Astrocyte (in vitro differentiated cells and primary cell): ENCODE measurements around the gene ISG15. TPM values are rescaled to one million over a fixed set of nuclear protein-coding genes. Genes with fewer than 3 reads are reported as not detected.

Source experiments
- DNase-seq: peaks from one replicate; pipeline ENCODE4 v3.0.0-alpha.2; 2010; ENCODE audit warnings: low read depth
- FAIRE-seq: peaks from 2 replicates; lab custom pipeline; 2011; peaks lifted over from hg19 to GRCh38; lab: Jason Lieb, UNC
- H2AFZ ChIP-seq: 2 replicates; pipeline ENCODE4 v1.6.0; 2012; ENCODE audit warnings: low read depth, low read length, inconsistent platforms
- H3K27ac ChIP-seq: 2 replicates; pipeline ENCODE4 v1.5.1; 2011; ENCODE audit warnings: low read depth, low read length, inconsistent platforms
- H3K27me3 ChIP-seq: 2 replicates; pipeline ENCODE4 v1.6.0; 2011; ENCODE audit warnings: low read length, inconsistent platforms; ENCODE audit not compliant: insufficient read depth
- H3K36me3 ChIP-seq: 2 replicates; pipeline ENCODE4 v1.5.1; 2011; ENCODE audit warnings: low read length, inconsistent platforms; ENCODE audit not compliant: insufficient read depth
- H3K4me1 ChIP-seq: 2 replicates; pipeline ENCODE4 v1.5.1; 2011; ENCODE audit warnings: low read length, inconsistent platforms; ENCODE audit not compliant: insufficient read depth
- H3K4me2 ChIP-seq: 2 replicates; pipeline ENCODE4 v1.6.0; 2012; ENCODE audit warnings: low read length, inconsistent platforms
- H3K4me3 ChIP-seq: 2 replicates; pipeline ENCODE4 v1.5.1; 2011; ENCODE audit warnings: low read depth, mild to moderate bottlenecking, low read length, inconsistent platforms; ENCODE audit not compliant: insufficient read depth
- H3K79me2 ChIP-seq: 2 replicates; pipeline ENCODE4 v1.6.0; 2012; ENCODE audit warnings: mild to moderate bottlenecking, low read length, inconsistent platforms; ENCODE audit not compliant: insufficient read depth
- H3K9ac ChIP-seq: 2 replicates; pipeline ENCODE4 v1.6.0; 2012; ENCODE audit warnings: mild to moderate bottlenecking, low read length, inconsistent platforms
- H3K9me3 ChIP-seq: 2 replicates; pipeline ENCODE4 v1.5.1; 2012; ENCODE audit warnings: low read depth, mild to moderate bottlenecking, low read length, inconsistent platforms; ENCODE audit not compliant: insufficient read depth
- H4K20me1 ChIP-seq: 2 replicates; pipeline ENCODE4 v1.6.0; 2012; ENCODE audit warnings: low read length, inconsistent platforms; ENCODE audit not compliant: insufficient read depth
- H3K27ac Mint-ChIP-seq: one replicate; pipeline ENCODE4 v1.8.0; 2021; ENCODE audit warnings: mild to moderate bottlenecking, mixed read lengths; ENCODE audit not compliant: unreplicated experiment
- H3K27me3 Mint-ChIP-seq: one replicate; pipeline ENCODE4 v1.8.0; 2021; ENCODE audit warnings: low read depth, mixed read lengths; ENCODE audit not compliant: unreplicated experiment
- H3K36me3 Mint-ChIP-seq: one replicate; pipeline ENCODE4 v1.8.0; 2021; ENCODE audit warnings: low read depth, mixed read lengths; ENCODE audit not compliant: unreplicated experiment
- H3K4me1 Mint-ChIP-seq: one replicate; pipeline ENCODE4 v1.8.0; 2021; ENCODE audit warnings: low read depth, mixed read lengths; ENCODE audit not compliant: unreplicated experiment
- H3K4me3 Mint-ChIP-seq: one replicate; pipeline ENCODE4 v1.8.0; 2021; ENCODE audit warnings: mild to moderate bottlenecking, moderate library complexity, mixed read lengths; ENCODE audit not compliant: unreplicated experiment
- H3K9me3 Mint-ChIP-seq: one replicate; pipeline ENCODE4 v1.8.0; 2021; ENCODE audit warnings: mild to moderate bottlenecking, mixed read lengths; ENCODE audit not compliant: unreplicated experiment
- CTCF ChIP-seq: IDR thresholded peaks from 2 replicates; pipeline ENCODE4 v1.5.1; 2011; ENCODE audit warnings: low read depth, mild to moderate bottlenecking, inconsistent platforms, low read length, moderate library complexity; ENCODE audit not compliant: insufficient read depth
- EZH2 ChIP-seq: IDR thresholded peaks from 2 replicates; pipeline ENCODE4 v1.6.1; 2012; ENCODE audit warnings: mild to moderate bottlenecking, low read length, inconsistent platforms; ENCODE audit not compliant: insufficient read depth
- total RNA-seq: library from RNA; stranded (reverse); gene quantifications from 2 replicates; pipeline ENCODE4 v1.2.1, GENCODE V29; 2021

The ISG15 gene
- total RNA-seq, 1 donor from 2014 or later, result 1,830 TPM

- Histone ChIP-seq H3K36me3 (no peaks in the 10 kb centered on the region), H3K4me1 (no peaks in the 10 kb centered on the region), H3K4me3 (no peak overlapping the region), H3K27ac (no peak overlapping the region), H3K4me2 (no peak overlapping the region), H3K9ac (no peak overlapping the region), H3K79me2 (no peaks in the 10 kb centered on the region), H3K27me3 (peaks cover 4% of the 10 kb centered on the region), H4K20me1 (no peaks in the 10 kb centered on the region), H2AFZ (no peak overlapping the region), H3K9me3 (no peaks in the 10 kb centered on the region)
- no peaks in the 10 kb centered on the region for H3K9me3 Mint-ChIP-seq
- H3K27me3 Mint-ChIP-seq, result peaks cover 36% of the 10 kb centered on the region
- FAIRE-seq, result no peak
- no peak overlapping the region for H3K4me3 Mint-ChIP-seq
- H3K36me3 Mint-ChIP-seq, result peaks cover 5% of the 10 kb centered on the region
- DNase-seq, result no peak
- H3K4me1 Mint-ChIP-seq, result no peaks in the 10 kb centered on the region
- H3K27ac Mint-ChIP-seq, result no peak overlapping the region
- TF ChIP-seq EZH2 (no peak), CTCF (no peak)
Measured at GRCh38 chr1:978835-979743, 34.2 kb upstream of the ISG15 start.

- no peak overlapping the region for H2AFZ ChIP-seq
- H3K27ac Mint-ChIP-seq, result no peak overlapping the region
- peaks cover 35% of the 10 kb centered on the region for H3K27me3 Mint-ChIP-seq
- peaks cover 5% of the 10 kb centered on the region for H3K36me3 Mint-ChIP-seq
- H3K27ac ChIP-seq, result no peak overlapping the region
- no peaks in the 10 kb centered on the region for H3K4me1 ChIP-seq
- no peaks in the 10 kb centered on the region for H3K4me1 Mint-ChIP-seq
- no peaks in the 10 kb centered on the region for H3K36me3 ChIP-seq
- DNase-seq, result no peak
- no peak for TF ChIP-seq EZH2
- no peak for TF ChIP-seq CTCF
- H3K4me2 ChIP-seq, result no peak overlapping the region
- no peaks in the 10 kb centered on the region for H3K9me3 ChIP-seq
- H3K9me3 Mint-ChIP-seq, result no peaks in the 10 kb centered on the region
- no peak overlapping the region for H3K4me3 Mint-ChIP-seq
- H3K27me3 ChIP-seq, result peaks cover 4% of the 10 kb centered on the region
- H4K20me1 ChIP-seq, result no peaks in the 10 kb centered on the region
- FAIRE-seq, result no peak
- H3K9ac ChIP-seq, result no peak overlapping the region
- no peak overlapping the region for H3K4me3 ChIP-seq
- H3K79me2 ChIP-seq, result no peaks in the 10 kb centered on the region
Measured at GRCh38 chr1:979744-980072, 33.6 kb upstream of the ISG15 start.

- TF ChIP-seq CTCF, result no peak
- no peak for TF ChIP-seq EZH2
- DNase-seq (no peak), FAIRE-seq (no peak)
- Mint-ChIP-seq H3K27ac (no peak overlapping the region), H3K4me3 (no peak overlapping the region), H3K4me1 (no peaks in the 10 kb centered on the region), H3K36me3 (peaks cover 2% of the 10 kb centered on the region), H3K27me3 (peaks cover 35% of the 10 kb centered on the region), H3K9me3 (no peaks in the 10 kb centered on the region)
- no peak overlapping the region for H2AFZ ChIP-seq
- H3K4me1 ChIP-seq, result no peaks in the 10 kb centered on the region
- no peaks in the 10 kb centered on the region for H3K79me2 ChIP-seq
- no peak overlapping the region for H3K27ac ChIP-seq
- H3K4me3 ChIP-seq, result no peak overlapping the region
- H3K36me3 ChIP-seq, result no peaks in the 10 kb centered on the region
- H3K27me3 ChIP-seq, result peaks cover 4% of the 10 kb centered on the region
- H3K9me3 ChIP-seq, result no peaks in the 10 kb centered on the region
- no peaks in the 10 kb centered on the region for H4K20me1 ChIP-seq
- H3K9ac ChIP-seq, result no peak overlapping the region
- H3K4me2 ChIP-seq, result no peak overlapping the region
Measured at GRCh38 chr1:980137-980571, 33.1 kb upstream of the ISG15 start.
